ENCODE data around the gene SHB.

SHB gene

GRCh38 chr9:38020151-38021076 lies 48.6 kb downstream of the SHB start:
- no peak for DNase-seq

GRCh38 chr9:38019731-38020130 lies 49.3 kb downstream of the SHB start:
- no peak for DNase-seq

- DNase-seq: no peak
Observed at GRCh38 chr9:38018958-38019602, 49.9 kb downstream of the SHB start.

- no peak for DNase-seq
Observed at GRCh38 chr9:38018241-38018957, 50.6 kb downstream of the SHB start.

- DNase-seq: no peak
Observed at GRCh38 chr9:38017885-38018186, 51.2 kb downstream of the SHB start.

GRCh38 chr9:38017149-38017884 lies 51.7 kb downstream of the SHB start:
- no peak for DNase-seq

GRCh38 chr9:38016375-38017135 lies 52.5 kb downstream of the SHB start:
- no peak for DNase-seq

- no peak for DNase-seq
Observed at GRCh38 chr9:38015906-38016305, 53.1 kb downstream of the SHB start.

GRCh38 chr9:38015266-38015665 lies 53.8 kb downstream of the SHB start:
- DNase-seq: no peak

- no peak for DNase-seq
Observed at GRCh38 chr9:38012767-38013450, 56.1 kb downstream of the SHB start.

- no peak for DNase-seq
Observed at GRCh38 chr9:38011991-38012390, 57.0 kb downstream of the SHB start.

- DNase-seq: no peak
Observed at GRCh38 chr9:38010918-38011704, 57.9 kb downstream of the SHB start.

- DNase-seq: no peak
Observed at GRCh38 chr9:38009990-38010389, 59.0 kb downstream of the SHB start.

GRCh38 chr9:38009035-38009501 lies 60.0 kb downstream of the SHB start:
- DNase-seq: no peak

- peak; percentile 32 for DNase-seq
Observed at GRCh38 chr9:38008168-38009034, 60.6 kb downstream of the SHB start.

GRCh38 chr9:38007016-38007415 lies 62.0 kb downstream of the SHB start:
- no peak for DNase-seq

GRCh38 chr9:38006163-38006562 lies 62.9 kb downstream of the SHB start:
- DNase-seq: no peak

GRCh38 chr9:38004809-38005560 lies 64.0 kb downstream of the SHB start:
- no peak for DNase-seq

All from hematopoietic multipotent progenitor cell treated with erythropoietin and hydrocortisone succinate and interleukin-3 and kit ligand, for 8 days (in vitro differentiated cells).